Measurements from ENCODE around the gene PCNX3. TPM values are rescaled to one million over a fixed set of nuclear protein-coding genes. Genes with fewer than 3 reads are reported as not detected.

Gene PCNX3
- total RNA-seq, 1 donor from 2014 or later = 59.5 TPM

- no peaks in the 10 kb centered on the region for H3K9me3 Mint-ChIP-seq (ENCODE audit: low read depth)
- no peak overlapping the region for H3K4me3 Mint-ChIP-seq (ENCODE audit: low read depth)
- TF ChIP-seq, protein P1, sequence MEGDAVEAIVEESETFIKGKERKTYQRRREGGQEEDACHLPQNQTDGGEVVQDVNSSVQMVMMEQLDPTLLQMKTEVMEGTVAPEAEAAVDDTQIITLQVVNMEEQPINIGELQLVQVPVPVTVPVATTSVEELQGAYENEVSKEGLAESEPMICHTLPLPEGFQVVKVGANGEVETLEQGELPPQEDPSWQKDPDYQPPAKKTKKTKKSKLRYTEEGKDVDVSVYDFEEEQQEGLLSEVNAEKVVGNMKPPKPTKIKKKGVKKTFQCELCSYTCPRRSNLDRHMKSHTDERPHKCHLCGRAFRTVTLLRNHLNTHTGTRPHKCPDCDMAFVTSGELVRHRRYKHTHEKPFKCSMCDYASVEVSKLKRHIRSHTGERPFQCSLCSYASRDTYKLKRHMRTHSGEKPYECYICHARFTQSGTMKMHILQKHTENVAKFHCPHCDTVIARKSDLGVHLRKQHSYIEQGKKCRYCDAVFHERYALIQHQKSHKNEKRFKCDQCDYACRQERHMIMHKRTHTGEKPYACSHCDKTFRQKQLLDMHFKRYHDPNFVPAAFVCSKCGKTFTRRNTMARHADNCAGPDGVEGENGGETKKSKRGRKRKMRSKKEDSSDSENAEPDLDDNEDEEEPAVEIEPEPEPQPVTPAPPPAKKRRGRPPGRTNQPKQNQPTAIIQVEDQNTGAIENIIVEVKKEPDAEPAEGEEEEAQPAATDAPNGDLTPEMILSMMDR (IDR thresholded peaks at IDR 0.05; ENCODE audit: unreplicated experiment) = no peak
- H3K36me3 Mint-ChIP-seq (ENCODE audit: insufficient read depth) = peaks cover 3% of the 10 kb centered on the region
- no peak for DNase-seq (ENCODE audit: low spot score, unreplicated experiment)
- no peak overlapping the region for H3K27ac Mint-ChIP-seq
- H3K4me1 Mint-ChIP-seq (ENCODE audit: low read depth) = peaks cover 6% of the 10 kb centered on the region
- peaks cover 19% of the 10 kb centered on the region for H3K27me3 Mint-ChIP-seq
Measured at GRCh38 chr11:65639623-65640482, 24.3 kb downstream of the PCNX3 start.

DNA sequence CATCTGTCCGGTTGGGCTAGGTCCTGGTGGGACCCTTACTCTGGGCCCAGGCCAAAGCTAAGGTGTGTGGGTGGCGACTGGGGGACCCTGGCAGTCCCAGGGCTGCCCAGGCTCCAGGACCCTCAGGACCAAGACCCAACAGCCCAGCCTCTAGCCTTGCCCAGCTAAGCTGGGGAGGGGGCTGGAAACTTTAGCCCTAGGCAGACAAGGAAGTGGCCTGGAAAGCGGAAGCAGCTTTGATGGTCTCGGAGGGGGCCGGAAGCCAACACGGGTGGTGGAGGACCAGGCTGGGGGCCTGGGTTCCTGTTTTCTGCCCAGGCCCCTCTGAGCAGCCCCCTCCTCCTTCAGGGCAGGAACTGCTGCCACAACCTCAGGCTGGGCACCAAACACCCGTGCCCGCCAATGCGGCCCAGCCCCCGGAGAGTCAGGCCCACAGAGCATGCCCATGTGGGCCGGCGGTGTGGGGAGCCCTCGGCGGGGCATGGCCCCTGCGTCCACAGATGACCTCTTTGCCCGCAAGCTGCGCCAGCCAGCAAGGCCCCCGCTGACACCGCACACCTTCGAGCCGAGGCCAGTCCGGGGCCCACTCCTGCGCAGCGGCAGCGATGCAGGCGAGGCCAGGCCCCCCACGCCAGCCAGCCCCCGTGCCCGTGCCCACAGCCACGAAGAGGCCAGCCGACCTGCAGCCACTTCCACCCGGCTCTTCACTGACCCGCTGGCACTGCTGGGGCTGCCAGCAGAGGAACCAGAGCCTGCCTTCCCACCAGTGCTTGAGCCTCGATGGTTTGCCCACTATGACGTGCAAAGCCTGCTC lies 25.1 kb downstream of the PCNX3 start:
- Mint-ChIP-seq H3K27ac (no peak overlapping the region), H3K4me3 (ENCODE audit: low read depth) (no peak overlapping the region), H3K4me1 (ENCODE audit: low read depth) (peaks cover 6% of the 10 kb centered on the region), H3K9me3 (ENCODE audit: low read depth) (no peaks in the 10 kb centered on the region), H3K36me3 (ENCODE audit: insufficient read depth) (peaks cover 3% of the 10 kb centered on the region), H3K27me3 (peaks cover 22% of the 10 kb centered on the region)
- no peak for DNase-seq (ENCODE audit: low spot score, unreplicated experiment)
- TF ChIP-seq, protein P1 (IDR thresholded peaks at IDR 0.05; ENCODE audit: unreplicated experiment) = no peak

- Mint-ChIP-seq H3K4me1 (ENCODE audit: low read depth) (peaks cover 6% of the 10 kb centered on the region), H3K4me3 (ENCODE audit: low read depth) (peak overlapping the region; percentile 50), H3K36me3 (ENCODE audit: insufficient read depth) (peaks cover 3% of the 10 kb centered on the region)
Measured at GRCh38 chr11:65641297-65642013, 25.9 kb downstream of the PCNX3 start.

GRCh38 chr11:65642014-65642671 lies 26.6 kb downstream of the PCNX3 start:
- Mint-ChIP-seq H3K9me3 (ENCODE audit: low read depth) (no peaks in the 10 kb centered on the region), H3K36me3 (ENCODE audit: insufficient read depth) (peaks cover 2% of the 10 kb centered on the region), H3K4me3 (ENCODE audit: low read depth) (peak overlapping the region; percentile 50), H3K4me1 (ENCODE audit: low read depth) (peaks cover 6% of the 10 kb centered on the region), H3K27me3 (peaks cover 23% of the 10 kb centered on the region), H3K27ac (no peak overlapping the region)
- TF ChIP-seq, protein P1 (IDR thresholded peaks at IDR 0.05; ENCODE audit: unreplicated experiment) = no peak
- no peak for DNase-seq (ENCODE audit: low spot score, unreplicated experiment)

More at GRCh38 chr11:65641297-65642013, 25.9 kb downstream of the PCNX3 start:
- no peak for DNase-seq (ENCODE audit: low spot score, unreplicated experiment)
- H3K27me3 Mint-ChIP-seq = peaks cover 23% of the 10 kb centered on the region
- TF ChIP-seq, protein P1 (IDR thresholded peaks at IDR 0.05; ENCODE audit: unreplicated experiment) = no peak
- no peak overlapping the region for H3K27ac Mint-ChIP-seq
- H3K9me3 Mint-ChIP-seq (ENCODE audit: low read depth) = no peaks in the 10 kb centered on the region
